HG02973 (cell line): Measurements from ENCODE around the gene RAB3A.
A peak's percentile ranks its signal among the peaks of the same experiment; 100 is the strongest.
"Not testable (repeated sequence)": the region's sequence is repeated elsewhere in the genome, so short reads cannot be mapped to it uniquely, and the experiment has no call there.

Source experiments
- ATAC-seq: cut with Tn5 transposase; IDR thresholded peaks from one replicate; pipeline ENCODE4 v1.9.1; 2021; ENCODE audit warnings: moderate library complexity; ENCODE audit not compliant: unreplicated experiment

Gene RAB3A

DNA sequence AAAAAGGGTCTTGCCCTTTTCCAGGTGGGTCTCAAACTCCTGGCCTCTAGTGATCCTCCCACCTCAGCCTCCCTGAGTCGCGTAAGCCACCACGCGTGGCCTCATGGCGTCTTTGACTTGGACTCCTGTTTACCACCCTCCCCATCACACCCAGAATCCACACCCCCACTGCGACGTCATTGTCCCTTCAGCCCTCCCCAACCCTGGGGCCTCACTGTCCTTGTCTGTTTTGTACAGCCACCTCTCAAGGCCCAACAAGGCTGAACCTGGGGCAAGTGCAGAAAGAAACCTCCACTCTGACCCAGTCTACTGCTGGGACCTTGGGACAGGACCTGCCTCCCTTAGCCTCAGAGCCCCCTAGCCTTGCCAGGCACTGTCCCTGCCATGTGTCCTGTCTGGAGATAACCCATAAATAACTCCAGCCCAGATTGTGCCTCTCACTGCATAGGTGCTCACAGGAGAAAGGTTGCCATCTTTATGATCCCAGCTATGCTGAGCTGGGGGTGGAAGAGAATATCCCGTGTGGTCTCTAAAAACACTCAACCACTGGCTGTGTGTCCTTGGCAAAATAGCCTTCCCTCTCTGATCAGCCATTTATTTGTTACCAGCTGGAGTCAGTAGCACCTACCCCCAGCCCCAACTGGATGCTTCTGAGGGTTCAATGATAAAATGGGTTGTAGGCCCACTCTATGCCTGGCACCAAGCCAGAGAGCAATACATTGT, 32.1 kb downstream of the RAB3A start:
- ATAC-seq, result no peak

DNA sequence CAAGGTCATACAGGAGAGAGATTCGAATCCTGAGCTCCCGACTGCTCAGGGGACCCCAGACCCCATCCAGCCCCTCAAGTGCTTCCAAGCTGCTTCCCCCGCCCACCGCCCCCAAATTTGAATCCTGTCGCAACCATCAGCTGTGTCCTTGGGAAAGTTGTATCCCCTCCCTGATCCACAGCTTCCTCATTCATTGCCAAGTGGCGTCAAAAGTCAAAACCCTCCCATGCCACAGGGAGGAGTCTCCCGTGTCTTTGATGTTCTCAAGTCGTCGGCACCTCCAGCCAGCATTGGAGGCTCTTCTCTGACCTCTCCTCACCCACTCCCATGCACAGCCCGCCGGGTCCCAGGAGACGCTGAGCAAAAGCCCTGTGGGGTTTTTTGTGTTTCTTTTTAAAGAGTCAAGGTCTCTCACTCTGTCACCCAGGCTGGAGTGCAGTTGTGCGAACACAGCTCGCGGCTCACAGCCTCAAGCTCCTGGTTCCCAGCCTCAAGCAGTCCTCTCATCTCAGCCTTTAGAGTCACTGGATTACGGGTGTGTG, 33.1 kb downstream of the RAB3A start:
- no peak for ATAC-seq

GRCh38 chr19:18168673-18169381, 35.0 kb downstream of the RAB3A start:
- ATAC-seq, result no peak

GRCh38 chr19:18167975-18168645, 35.7 kb downstream of the RAB3A start:
- no peak for ATAC-seq

- ATAC-seq, result no peak
Measured at GRCh38 chr19:18167011-18167410, 36.8 kb downstream of the RAB3A start.

GRCh38 chr19:18165794-18166544, 37.9 kb downstream of the RAB3A start:
- ATAC-seq, result no peak

GRCh38 chr19:18164072-18164471, 39.8 kb downstream of the RAB3A start:
- no peak for ATAC-seq

- ATAC-seq, result no peak
Measured at GRCh38 chr19:18161636-18162002, 42.2 kb downstream of the RAB3A start.

GRCh38 chr19:18160971-18161635, 42.7 kb downstream of the RAB3A start:
- ATAC-seq, result peak; percentile 44

GRCh38 chr19:18160493-18160970, 43.3 kb downstream of the RAB3A start:
- ATAC-seq, result no peak

- ATAC-seq, result no peak
Measured at GRCh38 chr19:18159810-18160209, 44.0 kb downstream of the RAB3A start.

GRCh38 chr19:18159059-18159616, 44.7 kb downstream of the RAB3A start:
- not testable (repeated sequence) for ATAC-seq

GRCh38 chr19:18158467-18158866, 45.4 kb downstream of the RAB3A start:
- ATAC-seq, result no peak

- no peak for ATAC-seq
Measured at GRCh38 chr19:18157465-18158063, 46.3 kb downstream of the RAB3A start.

DNA sequence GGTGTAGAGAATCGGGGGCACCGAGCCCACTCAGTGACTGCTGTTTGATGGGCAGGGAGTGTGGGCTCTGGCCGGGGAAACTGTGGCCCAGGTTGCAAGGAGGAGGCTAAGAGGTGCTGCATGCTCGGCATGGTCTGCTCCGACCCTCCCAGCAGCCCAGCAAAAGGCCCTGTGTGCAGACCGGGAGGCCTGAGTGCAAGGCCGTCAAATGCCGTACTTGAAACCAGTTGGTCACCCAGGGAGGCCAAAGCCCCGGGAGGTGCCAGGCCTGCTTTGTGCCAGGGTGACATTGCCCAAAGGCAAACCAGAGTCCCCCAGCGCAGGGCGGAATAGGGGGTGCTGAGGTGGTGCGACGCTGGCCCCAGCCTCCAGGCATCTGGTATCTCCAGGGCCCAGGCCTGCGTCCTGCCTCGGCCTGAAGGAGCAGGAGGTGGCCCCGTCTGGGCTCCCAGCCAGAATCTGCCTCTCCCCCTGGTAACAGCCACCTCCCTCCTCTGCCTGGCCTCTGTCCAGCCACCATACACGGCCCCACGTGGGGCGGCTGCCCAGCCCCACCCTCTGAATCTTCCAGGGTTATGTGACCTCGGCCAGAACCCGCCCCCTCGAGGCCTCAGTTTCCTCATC, 46.9 kb downstream of the RAB3A start:
- no peak for ATAC-seq

DNA sequence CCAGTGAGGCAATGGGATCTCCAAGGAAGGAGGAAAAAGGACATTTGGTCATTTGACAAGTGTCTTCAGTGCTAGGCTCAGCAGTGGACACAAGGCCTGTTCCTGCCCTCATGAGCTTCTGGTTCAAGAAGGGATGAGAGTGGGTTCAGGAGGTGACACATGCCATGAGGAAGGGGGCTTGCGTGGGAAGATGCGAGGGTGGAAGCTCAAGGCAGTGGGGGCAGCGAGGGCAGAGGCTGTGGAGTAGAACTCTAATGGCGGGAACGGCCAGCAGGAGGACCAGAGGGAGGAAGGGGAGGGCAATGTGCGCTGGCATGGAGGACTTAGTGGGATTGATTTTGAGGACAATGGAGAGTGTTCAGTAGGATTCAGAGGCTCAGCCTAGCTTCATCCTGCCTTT, 47.6 kb downstream of the RAB3A start:
- no peak for ATAC-seq

DNA sequence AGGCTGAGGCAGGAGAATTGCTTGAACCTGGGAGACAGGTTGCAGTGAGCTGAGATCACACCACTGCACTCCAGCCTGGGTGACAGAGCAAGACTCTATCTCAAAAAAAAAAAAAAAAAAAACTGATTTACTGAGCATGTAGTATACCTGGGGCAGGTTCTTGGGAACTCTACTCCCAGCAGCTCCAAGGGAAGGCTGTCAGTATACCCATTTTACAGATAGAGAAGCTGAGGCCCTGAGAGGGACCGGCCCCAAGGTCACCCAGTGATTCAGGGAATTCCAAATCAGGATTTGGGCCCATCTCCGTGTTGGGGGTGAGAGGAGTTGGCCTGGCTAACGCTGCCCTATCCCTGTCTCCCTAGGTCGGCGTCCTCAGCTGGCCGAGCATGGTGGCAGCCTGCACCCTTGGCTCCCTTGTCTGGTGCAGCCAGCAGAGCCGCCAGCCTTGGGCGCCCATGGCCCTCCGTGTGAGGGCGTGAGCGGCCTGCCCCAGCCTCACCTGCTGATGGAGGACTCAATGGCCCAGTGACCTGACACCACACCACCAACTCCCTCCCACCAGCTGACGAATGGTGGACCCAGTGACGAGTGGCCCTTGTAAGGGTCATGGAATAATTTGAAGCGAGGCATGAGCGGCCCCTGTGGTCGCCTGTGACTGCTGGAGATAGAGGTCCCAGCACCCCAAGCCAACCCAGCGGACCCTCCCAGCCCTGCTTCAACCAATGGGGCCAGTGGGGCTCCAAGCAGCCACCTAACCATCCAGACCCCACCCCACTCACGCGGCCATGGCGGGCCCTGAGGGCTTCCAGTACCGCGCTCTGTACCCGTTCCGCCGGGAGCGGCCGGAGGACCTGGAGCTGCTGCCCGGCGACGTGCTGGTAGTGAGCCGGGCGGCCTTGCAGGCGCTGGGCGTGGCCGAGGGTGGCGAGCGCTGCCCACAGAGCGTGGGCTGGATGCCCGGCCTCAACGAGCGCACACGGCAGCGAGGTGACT, 48.5 kb downstream of the RAB3A start:
- no peak for ATAC-seq

GRCh38 chr19:18153556-18154134, 50.2 kb downstream of the RAB3A start:
- ATAC-seq, result no peak
